GM21515 (cell line): ENCODE results near the gene DUS1L.
A peak's percentile ranks its signal among the peaks of the same experiment; 100 is the strongest.

ENCODE experiments used
- ATAC-seq: cut with Tn5 transposase; IDR thresholded peaks from one replicate; pipeline ENCODE4 v1.9.1; 2021; ENCODE audit not compliant: unreplicated experiment

DUS1L gene

DNA sequence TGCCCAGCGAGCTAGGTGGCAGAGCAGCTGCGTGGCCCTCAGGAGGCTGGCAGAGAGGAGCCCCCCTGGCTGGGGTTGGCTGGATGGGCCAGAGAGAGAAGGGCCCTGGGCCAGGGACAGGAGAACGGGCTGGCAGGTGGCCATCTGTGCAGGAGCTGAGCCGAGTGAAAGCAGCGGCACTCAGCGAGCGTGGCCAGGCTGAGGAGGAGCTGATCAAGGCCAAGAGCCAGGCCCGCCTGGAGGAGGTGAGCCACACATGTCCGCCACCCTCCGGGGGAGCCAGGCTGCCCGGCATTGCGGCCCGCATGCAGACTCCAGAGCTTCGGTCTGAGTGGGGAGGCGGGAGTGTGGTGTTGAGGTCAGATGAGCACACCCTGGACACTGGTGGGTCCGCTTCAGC lies 36.2 kb downstream of the DUS1L start:
- ATAC-seq: no peak

DNA sequence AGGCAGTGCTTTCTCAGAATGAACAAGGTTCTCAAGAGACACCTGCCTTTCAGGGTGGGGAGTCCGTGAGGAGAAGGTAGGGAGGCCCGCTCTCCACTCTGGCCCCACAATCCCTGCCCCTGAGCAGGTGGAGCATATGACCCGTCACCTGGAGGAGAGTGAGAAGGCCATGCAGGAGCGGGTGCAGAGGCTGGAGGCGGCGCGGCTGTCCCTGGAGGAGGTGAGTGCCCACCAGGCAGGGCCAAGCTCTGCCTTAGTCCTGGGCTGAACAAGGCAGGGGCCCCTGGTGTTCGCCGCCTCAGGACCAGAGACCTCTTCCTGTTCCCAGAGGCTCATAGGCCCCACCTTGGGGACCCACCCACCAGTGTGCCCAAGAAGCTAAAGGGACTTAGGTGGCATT lies 36.6 kb downstream of the DUS1L start:
- no peak for ATAC-seq

DNA sequence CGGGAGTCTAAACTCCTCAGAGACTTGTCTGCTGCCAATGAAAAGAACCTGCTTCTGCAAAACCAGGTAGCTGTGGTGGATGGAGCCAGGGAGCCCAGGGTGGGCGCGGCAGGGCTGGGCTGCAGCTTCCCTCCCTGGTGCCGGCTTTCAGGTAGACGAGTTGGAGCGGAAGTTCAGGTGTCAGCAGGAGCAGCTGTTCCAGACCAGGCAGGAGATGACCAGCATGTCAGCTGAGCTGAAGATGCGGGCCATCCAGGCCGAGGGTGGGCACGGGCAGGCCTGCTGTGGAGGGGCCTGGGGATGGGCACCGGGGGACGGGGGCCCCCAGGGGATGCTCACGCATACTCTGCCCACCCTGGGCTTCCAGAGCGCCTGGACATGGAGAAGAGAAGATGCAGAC lies 37.4 kb downstream of the DUS1L start:
- no peak for ATAC-seq

DNA sequence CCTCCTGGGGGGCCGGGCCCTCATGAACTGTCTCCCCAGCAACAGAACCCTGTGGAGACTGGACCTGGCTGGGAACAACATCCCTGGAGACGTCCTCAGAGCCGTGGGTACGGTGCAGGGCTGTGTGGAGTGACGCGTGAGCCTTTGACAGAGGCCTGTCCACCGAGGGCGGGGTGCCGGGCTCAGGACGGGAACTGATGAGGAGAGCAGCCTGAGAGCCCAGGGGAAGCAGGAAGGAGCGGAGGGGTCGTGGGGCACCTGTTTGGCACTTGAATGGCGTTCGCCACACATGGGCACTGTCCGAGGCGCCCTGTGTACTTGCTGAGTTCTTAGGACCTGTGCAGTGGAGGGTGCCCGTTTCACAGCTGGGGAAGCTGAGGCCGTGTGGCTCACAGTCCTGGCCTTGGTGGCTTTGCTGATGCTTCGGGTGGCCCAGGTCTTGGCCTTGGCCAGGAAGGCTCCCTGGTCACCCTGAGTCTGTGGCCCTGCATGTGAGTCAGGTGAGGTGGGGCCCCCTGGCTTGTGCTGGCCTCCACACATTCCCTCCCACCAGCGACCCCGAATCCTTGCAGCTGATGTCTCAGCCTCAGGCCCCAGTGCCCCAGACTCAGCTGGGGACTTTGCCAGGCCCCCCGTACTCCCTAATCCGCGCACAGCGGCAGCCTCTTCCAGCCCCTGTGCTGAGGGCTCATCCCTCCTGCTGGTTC lies 40.0 kb downstream of the DUS1L start:
- no peak for ATAC-seq

DNA sequence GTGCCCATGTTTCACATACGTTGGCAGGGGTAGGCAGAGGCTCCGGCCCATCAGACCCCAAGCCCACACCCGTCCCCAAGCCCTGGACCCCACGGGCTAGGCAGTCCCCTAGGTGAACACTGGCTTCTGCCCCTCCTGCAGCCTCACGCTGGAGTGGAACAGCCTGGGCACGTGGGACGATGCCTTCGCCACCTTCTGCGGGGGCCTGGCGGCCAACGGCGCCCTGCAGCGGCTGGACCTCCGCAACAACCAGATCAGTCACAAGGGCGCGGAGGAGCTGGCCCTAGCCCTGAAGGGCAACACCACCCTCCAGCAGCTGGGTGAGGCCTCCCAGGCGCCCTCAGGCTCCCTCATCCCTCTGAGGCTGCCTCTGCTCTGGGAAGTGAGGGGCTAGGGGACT lies 40.7 kb downstream of the DUS1L start:
- no peak for ATAC-seq

DNA sequence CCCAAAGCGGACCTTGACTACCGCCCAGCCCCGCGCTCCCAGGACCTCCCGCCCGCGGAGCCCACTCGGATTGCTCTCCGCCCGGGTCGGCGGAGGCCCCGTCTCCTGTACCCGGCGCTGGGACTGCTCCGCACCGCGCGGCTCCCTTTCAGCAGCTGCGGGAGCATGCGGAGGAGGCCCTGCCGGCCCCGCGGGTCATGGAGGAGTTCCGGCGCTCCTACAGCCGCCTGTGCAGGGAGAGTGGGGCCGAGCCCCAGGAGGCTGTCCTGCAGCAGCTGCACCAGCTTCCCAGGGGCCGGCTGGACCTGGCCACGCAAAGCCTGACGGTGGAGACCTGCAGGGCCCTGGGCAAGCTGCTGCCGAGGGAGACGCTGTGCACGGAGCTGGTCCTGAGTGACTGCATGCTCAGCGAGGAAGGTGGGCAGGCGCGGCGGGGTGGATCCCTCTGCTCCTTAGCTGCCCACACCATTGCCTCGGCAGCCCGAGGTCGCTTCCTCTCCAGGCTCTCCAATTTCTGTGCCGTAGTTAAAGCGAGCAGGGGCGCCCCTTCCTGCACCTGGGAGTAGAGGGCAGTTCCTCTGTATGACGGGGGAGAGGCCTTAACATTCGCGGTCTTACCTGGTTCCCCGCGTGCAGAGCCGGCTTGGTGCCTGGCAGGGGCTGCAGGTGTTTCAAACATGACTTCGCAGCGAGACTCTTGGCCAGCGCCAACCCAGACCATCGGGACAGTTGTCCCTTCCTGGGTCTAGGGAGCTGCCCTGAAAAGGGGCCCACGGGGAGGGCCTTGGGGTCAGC lies 42.0 kb downstream of the DUS1L start:
- ATAC-seq: peak; percentile 4

DNA sequence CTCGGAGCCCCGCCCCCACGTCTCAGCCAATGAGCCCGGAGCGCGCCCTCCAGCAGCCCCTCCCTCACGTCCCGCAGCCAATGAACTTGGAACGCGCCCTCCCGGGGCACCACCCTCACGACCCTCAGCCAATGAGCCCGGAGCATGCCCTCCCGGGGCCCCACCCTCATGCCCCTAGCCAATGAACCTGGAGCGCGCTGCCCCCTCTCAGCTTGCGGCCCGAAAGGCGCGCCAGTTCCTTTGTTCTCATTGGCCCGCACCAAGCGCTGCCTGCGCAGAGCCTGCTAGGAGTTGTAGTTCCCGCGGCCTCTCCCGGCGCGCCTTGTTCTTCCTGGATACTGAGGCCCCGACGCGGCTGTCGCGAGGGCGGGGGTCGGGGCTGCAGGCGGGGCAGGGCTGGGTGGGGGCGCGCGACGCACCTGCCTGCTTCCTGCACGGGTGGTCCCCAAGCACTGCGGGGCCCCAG lies 42.6 kb downstream of the DUS1L start, which contains the start of gene LRRC45:
Gene LRRC45 (plus strand): TSS at position 325 of the 466 bp plus-strand sequence. CDS start 339 bp downstream, outside the sequence.
- ATAC-seq: peak; percentile 77

DNA sequence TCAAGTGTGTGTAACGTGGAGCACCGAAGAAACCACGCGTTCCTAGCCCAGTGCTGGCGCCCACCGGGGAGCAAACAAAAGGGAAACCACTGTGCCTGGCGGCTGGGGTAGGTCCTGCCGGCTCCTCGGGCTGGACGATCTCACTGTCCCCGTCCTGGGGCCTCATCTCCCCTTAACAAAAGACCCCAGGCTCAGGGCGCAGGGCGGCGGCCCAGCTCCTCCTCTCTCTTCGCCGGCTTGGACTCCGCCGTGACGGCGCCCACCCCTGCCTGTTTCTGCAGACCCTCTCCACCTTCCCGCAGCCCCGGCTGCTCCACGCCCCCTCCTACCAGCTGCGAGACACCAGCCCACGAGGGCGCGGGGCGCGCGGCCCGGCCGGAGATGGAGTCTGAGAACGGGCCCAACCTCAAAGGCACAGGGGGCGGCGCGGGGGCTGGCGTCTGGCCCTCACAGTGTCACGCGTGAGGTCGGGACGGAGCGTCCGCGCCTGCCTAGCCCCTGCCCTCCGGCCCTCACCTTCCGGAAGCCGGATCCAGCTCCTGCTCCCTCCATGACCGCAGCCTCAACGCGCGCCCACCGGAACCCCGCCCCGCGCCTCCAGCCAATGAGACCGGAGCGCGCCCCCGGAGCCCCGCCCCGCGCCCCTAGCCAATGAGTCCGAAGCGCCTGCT lies 43.2 kb downstream of the DUS1L start, which contains the start of gene CENPX:
Gene CENPX (minus strand): TSS at position 569 of the 671 bp plus-strand sequence. CDS start 17 bp downstream, at position 552.
- ATAC-seq: peak; percentile 15

DNA sequence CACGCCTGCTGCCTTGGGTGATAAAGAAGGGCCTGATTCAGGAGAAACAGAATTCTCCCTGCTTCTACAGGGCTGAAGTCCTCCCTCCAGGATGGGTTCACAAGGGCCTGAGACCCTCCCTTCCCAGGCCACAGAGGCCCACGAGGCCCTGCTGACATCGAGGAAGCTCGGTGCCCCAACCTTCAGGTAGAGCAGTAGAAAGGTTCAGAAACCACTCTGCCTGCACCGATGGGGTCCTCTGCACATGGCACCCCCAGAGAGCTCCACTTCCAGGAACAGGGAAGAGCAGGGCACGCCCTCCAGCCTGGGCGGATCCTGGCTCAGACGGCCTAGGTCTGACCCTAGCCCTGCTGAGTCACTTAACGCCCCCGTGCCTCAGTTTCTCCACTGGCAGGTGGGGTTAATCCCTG lies 43.7 kb downstream of the DUS1L start:
- no peak for ATAC-seq

DNA sequence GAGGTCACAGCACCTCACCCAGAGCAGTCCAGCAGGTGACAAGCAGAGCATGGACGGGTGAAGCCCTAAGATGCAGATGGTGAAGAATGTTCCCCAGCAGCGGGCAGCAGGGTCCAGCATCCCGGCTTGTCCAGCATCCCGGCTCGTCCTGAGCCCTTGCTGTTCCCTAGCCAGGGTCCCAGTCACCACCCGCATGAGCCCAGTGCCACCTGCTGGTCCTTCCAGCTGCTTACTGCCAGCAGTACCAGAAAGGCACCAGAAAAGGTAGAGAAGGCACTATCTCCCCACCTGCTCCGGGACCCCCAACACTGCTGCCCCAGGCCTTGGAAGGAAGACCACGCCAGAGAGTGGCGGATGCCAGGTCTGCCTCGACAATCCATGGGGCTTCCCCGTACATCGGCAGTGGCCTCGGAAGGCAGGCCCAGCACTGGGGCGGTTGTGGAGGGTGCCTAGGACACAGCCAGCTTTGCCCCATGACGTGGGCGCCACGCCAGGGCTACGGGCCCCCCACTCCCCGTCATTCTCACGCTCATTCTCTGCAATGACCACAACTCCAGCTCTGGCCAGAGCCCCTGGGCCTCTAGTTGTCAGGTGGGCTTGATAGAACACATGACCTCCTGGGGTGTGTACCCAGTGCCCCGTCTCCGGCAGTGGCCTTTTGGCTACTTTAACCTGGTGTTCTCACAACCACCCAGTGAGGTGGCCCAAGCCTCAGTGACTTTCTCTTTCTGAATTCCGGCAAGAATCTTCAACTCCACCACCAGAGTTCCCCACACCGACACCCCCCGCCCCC lies 44.3 kb downstream of the DUS1L start:
- ATAC-seq: no peak

DNA sequence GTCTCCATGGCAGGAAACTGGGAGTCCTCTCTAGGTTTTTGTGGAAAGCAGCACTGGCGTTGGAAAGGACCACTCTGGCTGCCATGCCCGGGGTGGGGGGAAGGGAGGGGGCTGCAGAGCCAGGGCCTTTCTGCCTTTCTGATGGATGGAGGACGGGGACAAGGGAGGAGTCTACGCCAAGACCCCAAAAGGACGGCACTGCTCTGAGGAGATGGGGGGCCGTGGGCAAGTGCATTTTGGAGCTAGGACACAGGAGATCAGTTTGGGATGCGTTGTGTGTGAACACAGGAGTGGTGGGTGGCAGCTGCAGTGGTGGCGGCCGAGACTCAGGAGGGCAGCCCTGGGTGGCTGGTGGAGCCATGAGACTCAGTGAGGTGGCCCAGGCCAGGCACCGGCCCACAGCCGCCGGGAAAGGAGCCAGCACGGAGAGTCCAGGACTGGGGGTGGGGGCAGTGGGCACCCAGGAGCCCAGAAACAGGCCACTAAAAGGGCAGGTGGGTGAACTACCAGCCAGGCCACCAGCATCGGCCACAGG lies 45.0 kb downstream of the DUS1L start:
- no peak for ATAC-seq

DNA sequence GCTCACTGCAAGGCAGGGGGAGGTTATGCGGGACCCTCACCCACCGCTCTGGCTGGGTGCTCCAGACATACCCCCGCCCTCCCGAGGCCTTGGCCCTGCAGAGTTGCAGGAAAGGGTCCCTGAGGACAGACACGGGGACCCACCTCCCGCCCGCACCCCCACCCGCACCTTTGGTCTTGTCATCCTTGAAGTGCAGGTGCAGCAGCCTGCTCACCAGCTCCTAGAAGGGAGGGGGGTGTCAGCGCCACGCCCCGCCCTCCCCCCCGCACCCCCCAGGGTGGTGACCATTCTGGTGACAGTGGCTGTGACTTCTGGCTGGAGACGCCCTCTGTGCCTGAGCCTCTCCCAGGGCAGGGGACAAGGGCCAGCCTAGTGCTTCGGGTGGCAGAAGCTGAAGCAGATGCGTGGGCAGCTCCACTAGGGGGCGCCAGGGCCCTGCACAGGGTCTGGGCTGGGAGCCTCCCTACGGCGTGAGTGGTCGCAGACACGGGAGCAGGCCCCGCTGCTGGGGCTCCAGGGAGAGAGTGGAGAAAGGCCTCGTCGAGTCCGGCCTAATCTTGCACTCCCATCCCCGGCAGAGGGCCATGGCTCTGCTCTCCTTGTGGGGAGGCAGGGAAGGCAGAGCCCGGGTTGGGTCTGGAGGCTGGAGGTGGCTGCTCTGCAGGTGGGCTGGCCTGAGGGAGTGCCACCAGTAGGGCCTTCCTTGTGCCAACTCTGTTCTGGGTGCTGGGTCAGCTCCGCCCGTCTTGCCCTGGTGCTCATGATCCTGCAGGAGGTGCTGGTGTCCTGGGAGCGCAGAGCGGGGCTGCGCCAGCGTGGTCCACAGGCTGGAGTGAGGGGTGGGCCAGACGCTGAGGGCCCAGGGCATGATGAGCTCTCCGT lies 45.7 kb downstream of the DUS1L start:
- no peak for ATAC-seq

DNA sequence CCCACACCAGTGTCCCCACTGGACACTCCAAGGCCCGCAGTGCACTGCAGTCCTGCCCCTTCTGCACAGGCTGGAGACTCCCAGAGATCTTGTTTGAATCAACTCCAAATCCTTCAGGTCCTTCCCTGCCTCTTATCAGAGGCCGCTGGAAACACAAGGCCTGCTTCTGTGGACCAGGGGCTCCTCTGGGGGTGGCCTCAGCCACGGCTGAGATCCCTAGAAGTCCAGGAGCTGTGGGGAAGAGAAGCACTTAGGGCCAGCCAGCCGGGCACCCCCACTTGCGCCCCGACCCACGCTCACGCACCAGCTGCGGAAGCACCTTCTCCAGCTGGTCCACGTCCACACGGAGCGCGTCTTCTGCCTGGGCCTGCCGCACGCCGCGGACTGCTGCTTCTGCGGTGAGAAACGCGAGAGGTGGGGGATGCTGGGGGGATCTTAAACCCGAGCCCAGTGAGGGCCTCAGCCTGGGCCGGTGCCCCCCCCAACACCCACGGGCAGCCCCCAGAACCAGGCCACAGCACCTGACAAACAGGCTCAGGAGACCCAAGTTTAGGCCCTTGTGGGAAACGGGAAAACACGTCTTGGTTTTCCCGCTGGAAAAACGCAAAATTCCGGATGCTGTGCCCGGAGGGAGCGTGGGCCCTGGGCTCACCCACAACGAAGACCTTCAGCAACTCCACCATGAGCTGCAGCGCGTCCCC lies 46.5 kb downstream of the DUS1L start:
- ATAC-seq: no peak

DNA sequence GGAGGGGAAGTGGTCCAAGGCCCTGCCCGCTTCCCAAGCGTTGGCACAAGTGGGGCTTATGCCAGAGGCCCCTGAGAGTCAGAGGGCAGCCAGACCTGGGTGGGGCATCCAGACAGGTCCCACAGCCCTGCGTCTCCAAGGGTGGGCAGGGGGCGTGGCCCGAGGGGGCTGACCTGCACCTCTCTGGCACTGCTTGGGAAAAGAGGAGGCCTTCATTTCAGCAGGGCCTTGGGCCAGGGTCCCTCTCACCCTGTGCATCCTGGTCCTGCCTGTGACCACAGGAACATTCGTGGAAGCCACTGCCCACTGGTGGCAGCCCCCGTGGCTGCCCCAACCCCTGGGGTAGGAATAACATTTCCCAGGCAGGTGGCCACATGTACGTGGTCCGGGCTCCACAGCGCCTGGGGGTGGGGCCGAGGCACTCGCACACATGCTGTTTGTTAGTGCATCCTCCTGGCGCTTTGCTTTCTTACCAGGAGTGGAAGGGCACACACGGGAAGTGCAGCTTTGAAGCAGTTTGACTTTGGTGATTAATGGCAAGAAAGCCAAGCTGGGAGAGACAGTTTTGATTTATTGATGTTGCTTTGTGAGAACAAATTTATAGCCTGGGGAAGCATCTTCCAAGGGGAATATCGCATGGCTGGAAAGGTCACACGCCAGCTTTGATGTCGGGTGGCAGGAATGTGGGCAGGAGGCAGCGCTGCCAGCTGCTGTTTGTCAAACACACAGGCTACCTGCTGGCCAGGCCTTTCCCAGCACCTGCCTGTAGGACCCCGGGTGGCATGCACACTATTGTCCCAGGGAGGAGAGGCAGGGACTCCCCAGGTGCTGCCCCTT lies 47.2 kb downstream of the DUS1L start:
- ATAC-seq: no peak

DNA sequence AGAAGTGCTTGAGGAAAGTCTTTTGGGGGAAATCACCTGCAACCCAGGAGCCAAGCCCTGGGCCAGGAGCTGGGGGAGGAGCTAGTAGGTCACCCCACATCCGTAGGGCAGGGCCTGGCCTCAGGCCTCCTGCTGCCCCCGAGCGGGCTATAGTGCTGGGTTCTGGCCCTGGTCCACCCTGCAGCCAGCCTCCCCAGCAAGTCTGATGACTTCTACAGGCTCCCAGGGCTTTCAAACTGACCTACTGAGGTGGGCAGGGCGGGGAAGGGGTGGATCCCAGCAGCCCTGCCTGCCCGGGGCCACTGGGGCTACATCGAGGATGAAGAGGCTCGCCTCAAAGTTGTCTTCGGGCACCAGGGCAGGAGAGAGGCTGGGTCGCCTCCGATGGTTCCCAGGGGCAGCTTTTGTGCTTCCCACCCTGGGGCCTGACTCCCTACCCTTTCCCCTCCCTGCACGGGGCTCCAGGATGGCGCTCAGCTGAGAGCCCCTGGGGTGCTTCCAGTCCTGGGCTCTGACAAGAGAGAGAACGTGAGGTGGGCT lies 47.9 kb downstream of the DUS1L start:
- ATAC-seq: no peak

DNA sequence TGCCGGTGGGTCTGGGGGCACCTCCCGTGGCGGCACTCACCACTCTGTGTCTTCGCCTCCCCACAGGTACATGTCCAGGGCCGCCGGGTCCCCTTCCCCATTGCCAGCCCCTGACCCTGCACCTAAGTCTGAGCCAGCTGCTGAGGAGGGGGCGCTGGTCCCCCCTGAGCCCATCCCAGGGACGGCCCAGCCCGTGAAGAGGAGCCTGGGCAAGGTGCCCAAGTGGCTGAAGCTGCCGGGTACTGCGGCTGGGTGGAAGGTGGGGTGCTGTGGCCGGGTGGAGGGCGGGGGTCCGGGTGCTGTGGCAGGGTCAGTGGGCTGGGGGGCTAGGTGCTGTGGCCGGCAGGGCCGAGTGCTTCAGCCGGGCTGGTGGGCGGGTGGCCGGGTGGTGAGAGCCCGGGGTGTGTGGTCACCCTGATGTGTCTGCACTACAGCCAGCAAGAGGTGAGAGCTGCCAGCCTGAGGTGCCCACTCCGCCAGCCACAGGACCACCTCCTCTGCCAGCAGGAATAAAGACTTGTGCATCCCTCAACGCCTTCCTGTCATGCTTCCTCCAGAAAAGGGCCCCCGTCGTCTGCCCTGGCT lies 48.6 kb downstream of the DUS1L start:
- no peak for ATAC-seq
